Vagina (tissue), 2 donors: ENCODE data around the gene TLN1.

Experiments used
- CTCF ChIP-seq, 3 experiments: fragments of 450-650 bp in 2 of 3; fragments of 200-600 bp in 1 of 3; sonication (generic) in 1 of 3; IDR thresholded peaks; one replicate each; pipeline ENCODE4 v1.5.1; 2017 to 2019; ENCODE audit warnings: antibody characterized with exemption in 3 of 3, mild to moderate bottlenecking in 2 of 3, moderate library complexity in 2 of 3
- POLR2A ChIP-seq, 2 donors: fragments of 450-650 bp; IDR thresholded peaks; one replicate each; pipeline ENCODE4 v1.6.1; 2017; ENCODE audit warnings: antibody characterized with exemption in 2 of 2, mild to moderate bottlenecking in 2 of 2, moderate library complexity in 2 of 2

GRCh38 chr9:35669331-35670145 is 62.5 kb downstream of the TLN1 start:
- TF ChIP-seq CTCF (IDR thresholded peaks at IDR 0.05): no peak
- no peak for TF ChIP-seq POLR2A (IDR thresholded peaks at IDR 0.05)
